Vagina (tissue), 2 donors: ENCODE measurements around the gene MELTF. TPM values are rescaled to one million over a fixed set of nuclear protein-coding genes. Genes with fewer than 3 reads are reported as not detected.

Source experiments
- DNase-seq, 2 donors: peaks; one replicate each; pipeline ENCODE4 v3.0.0-alpha.2; 2017; ENCODE audit errors: extremely low spot score in 2 of 2
- H3K27ac ChIP-seq: fragments of 200-600 bp; sonication (generic); one replicate; pipeline ENCODE4 v1.5.1; 2019
- H3K27me3 ChIP-seq: fragments of 200-600 bp; sonication (generic); one replicate; pipeline ENCODE4 v1.5.1; 2019
- H3K36me3 ChIP-seq, 2 donors: fragments of 200-600 bp; sonication (generic); one replicate each; pipeline ENCODE4 v1.5.1; 2017 to 2019
- H3K4me1 ChIP-seq: fragments of 200-600 bp; sonication (generic); one replicate; pipeline ENCODE4 v1.5.1; 2019
- H3K4me3 ChIP-seq, 2 donors: fragments of 200-600 bp; sonication (generic); 1 replicate in 1 of 2; 2 replicates in 1 of 2; pipeline ENCODE4 v1.5.1; 2016 to 2019
- H3K9me3 ChIP-seq: fragments of 200-600 bp; sonication (generic); one replicate; pipeline ENCODE4 v1.5.1; 2019
- POLR2A ChIP-seq, 2 donors: fragments of 450-650 bp; IDR thresholded peaks; one replicate each; pipeline ENCODE4 v1.6.1; 2017; ENCODE audit warnings: antibody characterized with exemption in 2 of 2, mild to moderate bottlenecking in 2 of 2, moderate library complexity in 2 of 2
- POLR2AphosphoS5 ChIP-seq, 2 donors: sonication (generic); formaldehyde crosslinking; IDR thresholded peaks; one replicate each; pipeline ENCODE4 v1.9.0; 2017; ENCODE audit warnings: antibody characterized with exemption in 2 of 2, mild to moderate bottlenecking in 2 of 2, low read depth in 1 of 2; ENCODE audit not compliant: insufficient read depth in 1 of 2
- intact Hi-C: fragments of 100-400 bp; cut with DNase I; formaldehyde crosslinking; loops from one replicate; pipeline ENCODE4 v1.15.1; 2023
- total RNA-seq: library from RNA; depleted of rRNA; stranded (reverse); fragments of >200 nt; gene quantifications from one replicate; pipeline ENCODE4 v1.2.3, GENCODE V29; 2016
- TF ChIP-seq, protein P1 (sequence below), 3 experiments: fragments of 450-650 bp in 2 of 3; fragments of 200-600 bp in 1 of 3; sonication (generic) in 1 of 3; IDR thresholded peaks; one replicate each; pipeline ENCODE4 v1.5.1; 2017 to 2019; ENCODE audit warnings: antibody characterized with exemption in 3 of 3, mild to moderate bottlenecking in 2 of 3, moderate library complexity in 2 of 3

The MELTF gene
- total RNA-seq, 1 donor from 2014 or later: 23.6 TPM

DNA sequence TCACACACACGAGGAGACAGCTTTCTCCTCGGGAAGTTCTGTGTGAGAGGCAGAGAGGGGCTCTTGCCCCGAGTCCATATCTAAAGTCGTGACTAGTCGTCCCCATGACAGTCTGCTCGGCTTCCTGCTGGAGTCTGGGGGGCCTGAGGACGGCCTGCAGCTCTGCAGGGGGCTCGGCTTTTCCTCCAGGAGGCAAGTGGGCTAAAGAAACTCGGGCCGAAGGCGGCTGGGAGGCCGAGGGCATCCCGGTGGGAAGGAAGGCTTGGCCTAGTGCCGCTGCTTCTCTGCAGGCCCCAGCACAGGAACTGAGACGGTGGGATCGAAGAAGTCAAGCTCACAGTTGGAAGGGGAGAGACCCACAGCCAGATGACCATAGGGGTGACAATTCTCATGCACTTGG is 35.6 kb downstream of the MELTF start:
- no peak overlapping the region for H3K27ac ChIP-seq
- no peaks in the 10 kb centered on the region for H3K36me3 ChIP-seq
- no peaks in the 10 kb centered on the region for H3K4me1 ChIP-seq
- no peaks in the 10 kb centered on the region for H3K27me3 ChIP-seq
- no peak for DNase-seq
- intact Hi-C loops: no loop called here
- TF ChIP-seq POLR2AphosphoS5 (IDR thresholded peaks at IDR 0.05; ENCODE audit: insufficient read depth in 1 of 2, low read depth in 1 of 2) (no peak), POLR2A (IDR thresholded peaks at IDR 0.05) (no peak)
- TF ChIP-seq, protein P1, sequence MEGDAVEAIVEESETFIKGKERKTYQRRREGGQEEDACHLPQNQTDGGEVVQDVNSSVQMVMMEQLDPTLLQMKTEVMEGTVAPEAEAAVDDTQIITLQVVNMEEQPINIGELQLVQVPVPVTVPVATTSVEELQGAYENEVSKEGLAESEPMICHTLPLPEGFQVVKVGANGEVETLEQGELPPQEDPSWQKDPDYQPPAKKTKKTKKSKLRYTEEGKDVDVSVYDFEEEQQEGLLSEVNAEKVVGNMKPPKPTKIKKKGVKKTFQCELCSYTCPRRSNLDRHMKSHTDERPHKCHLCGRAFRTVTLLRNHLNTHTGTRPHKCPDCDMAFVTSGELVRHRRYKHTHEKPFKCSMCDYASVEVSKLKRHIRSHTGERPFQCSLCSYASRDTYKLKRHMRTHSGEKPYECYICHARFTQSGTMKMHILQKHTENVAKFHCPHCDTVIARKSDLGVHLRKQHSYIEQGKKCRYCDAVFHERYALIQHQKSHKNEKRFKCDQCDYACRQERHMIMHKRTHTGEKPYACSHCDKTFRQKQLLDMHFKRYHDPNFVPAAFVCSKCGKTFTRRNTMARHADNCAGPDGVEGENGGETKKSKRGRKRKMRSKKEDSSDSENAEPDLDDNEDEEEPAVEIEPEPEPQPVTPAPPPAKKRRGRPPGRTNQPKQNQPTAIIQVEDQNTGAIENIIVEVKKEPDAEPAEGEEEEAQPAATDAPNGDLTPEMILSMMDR (IDR thresholded peaks at IDR 0.05): no peak
- no peaks in the 10 kb centered on the region for H3K9me3 ChIP-seq
- no peak overlapping the region for H3K4me3 ChIP-seq

DNA sequence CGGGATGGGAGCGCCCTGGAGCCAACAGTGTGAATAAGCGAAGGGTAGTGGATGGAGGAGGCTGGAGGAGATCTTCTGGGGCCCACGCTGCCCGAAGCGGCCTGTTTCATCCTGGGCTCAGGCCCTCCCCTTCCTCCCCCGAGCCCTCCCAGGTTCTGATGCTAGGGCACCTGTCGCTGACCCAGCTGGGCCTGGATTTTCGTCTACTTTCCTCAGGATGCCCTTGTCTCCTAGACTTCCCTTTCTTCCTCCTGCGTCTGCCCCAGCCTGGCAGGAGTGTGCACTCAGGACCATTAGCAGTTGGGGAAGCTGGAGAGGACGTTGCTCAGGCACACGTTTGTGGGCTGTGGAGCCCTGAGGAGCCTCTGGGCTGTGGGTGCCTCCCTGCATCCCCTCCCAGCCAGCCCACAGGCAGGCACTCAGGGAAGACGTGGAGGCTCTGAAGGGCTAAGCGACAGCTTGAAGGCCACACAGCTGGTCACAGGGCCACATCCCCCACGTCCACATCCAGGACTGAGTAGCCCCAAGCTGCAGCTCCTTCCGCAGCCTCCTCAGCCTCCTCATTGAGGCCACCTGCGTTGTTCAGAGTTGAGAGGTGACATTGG is 37.1 kb downstream of the MELTF start:
- Histone ChIP-seq H3K4me1 (no peaks in the 10 kb centered on the region), H3K27me3 (no peaks in the 10 kb centered on the region), H3K36me3 (no peaks in the 10 kb centered on the region), H3K27ac (no peak overlapping the region), H3K9me3 (no peaks in the 10 kb centered on the region), H3K4me3 (no peak overlapping the region)
- intact Hi-C loops: no loop called here
- DNase-seq: no peak
- TF ChIP-seq POLR2AphosphoS5 (IDR thresholded peaks at IDR 0.05; ENCODE audit: insufficient read depth in 1 of 2, low read depth in 1 of 2) (no peak), POLR2A (IDR thresholded peaks at IDR 0.05) (no peak)
- TF ChIP-seq, protein P1 (IDR thresholded peaks at IDR 0.05): no peak

DNA sequence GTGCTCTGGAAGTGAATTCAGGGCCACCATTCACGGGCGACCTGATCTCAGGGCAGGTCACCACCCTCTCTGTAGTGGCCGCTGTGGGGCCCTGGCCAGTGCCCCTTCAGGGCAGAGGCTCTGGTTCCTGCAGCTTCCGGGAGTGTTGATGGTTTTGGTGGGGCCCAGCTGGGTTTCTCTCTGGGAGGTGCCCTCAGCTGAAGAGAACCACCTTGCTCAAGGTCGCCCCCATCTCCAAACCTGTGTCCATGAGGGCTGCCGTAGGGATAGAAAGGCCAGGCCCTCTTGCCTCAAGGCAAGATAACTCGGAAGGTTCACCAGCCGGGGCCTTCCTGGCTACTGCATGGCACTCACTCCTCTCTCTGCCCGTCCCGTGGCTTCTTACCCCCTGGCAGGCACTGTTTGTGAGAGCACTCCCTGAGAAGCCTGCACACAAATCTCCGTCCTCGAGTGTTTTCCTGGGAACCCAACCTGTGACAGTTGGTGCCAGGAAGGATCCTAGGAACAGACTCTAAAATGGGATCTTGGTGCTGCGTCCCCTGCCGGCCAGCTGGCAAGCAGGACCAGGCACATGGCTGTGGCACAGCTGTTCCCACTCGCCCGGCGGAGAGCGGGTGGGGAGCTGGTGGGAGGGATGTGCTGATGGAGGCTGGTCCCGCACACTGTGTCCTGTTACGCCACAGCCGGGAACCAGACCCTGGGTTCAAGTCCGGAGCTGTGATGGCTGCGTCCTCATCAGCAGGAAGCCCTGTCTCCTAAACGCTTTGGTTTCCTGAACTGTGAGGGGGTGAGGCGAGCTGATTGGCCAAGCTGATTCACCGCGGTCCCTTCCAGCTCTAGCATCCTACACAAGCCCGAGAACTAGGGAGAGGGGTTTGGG is 37.8 kb downstream of the MELTF start:
- H3K27ac ChIP-seq: no peak overlapping the region
- no peaks in the 10 kb centered on the region for H3K36me3 ChIP-seq
- no peaks in the 10 kb centered on the region for H3K9me3 ChIP-seq
- H3K4me1 ChIP-seq: no peaks in the 10 kb centered on the region
- H3K27me3 ChIP-seq: no peaks in the 10 kb centered on the region
- no peak overlapping the region for H3K4me3 ChIP-seq
- intact Hi-C loops: no loop called here
- no peak for TF ChIP-seq POLR2A (IDR thresholded peaks at IDR 0.05)
- DNase-seq: no peak

DNA sequence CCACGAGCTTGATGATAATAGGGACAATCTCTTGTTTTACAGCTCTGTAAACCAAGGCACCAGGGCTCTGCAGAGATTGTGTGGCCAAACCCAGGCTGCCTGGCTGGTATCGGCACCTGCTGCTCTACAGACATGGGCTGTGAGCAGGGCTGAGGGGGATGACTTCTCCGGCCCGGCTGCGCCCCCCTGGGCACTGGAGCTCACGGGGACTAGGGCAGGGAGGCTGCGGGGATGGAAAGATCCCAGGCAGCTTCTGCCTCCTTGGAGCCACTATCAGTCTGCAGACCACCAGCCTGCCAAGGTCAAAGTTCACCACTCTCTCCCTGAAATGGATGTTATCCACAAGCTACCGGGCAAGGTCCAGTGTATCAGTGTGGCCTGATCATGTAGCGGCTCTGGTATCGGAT is 39.0 kb downstream of the MELTF start:
- Histone ChIP-seq H3K27me3 (no peaks in the 10 kb centered on the region), H3K4me3 (no peak overlapping the region), H3K4me1 (no peaks in the 10 kb centered on the region), H3K9me3 (no peaks in the 10 kb centered on the region), H3K27ac (no peak overlapping the region), H3K36me3 (no peaks in the 10 kb centered on the region)
- DNase-seq: no peak
- TF ChIP-seq, protein P1 (IDR thresholded peaks at IDR 0.05): no peak
- TF ChIP-seq POLR2AphosphoS5 (IDR thresholded peaks at IDR 0.05; ENCODE audit: insufficient read depth in 1 of 2, low read depth in 1 of 2): no peak
- intact Hi-C loops: no loop called here

DNA sequence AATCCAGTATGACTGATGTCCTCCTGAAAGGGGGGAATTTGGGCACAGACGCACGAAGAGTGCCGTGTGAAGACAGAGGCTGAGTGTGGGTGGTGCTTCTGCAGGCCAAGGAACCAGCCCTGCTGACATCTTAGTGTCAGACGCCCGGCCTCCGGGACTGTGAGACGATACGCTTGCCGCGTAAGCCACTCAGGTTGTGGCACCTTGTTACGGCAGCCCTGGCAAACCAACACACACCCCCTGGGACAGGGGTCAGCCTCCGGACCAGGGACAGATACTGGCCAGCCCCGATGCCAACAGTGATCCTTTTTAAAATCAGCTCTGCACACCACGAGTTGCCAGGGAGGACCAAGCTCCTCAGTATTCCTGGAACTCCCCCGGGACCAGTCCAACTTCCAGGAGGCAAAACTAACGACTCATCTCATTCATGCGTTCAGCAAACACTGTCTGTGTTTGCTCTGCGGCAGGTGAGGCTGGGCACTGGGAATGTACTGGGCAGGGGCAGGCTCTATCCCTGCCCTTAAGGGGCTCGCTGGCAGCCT is 39.8 kb downstream of the MELTF start:
- no peak overlapping the region for H3K27ac ChIP-seq

More for the DNA sequence above, 39.8 kb downstream of the MELTF start:
- H3K4me3 ChIP-seq: no peak overlapping the region
- H3K9me3 ChIP-seq: no peaks in the 10 kb centered on the region
- no peaks in the 10 kb centered on the region for H3K27me3 ChIP-seq
- no peaks in the 10 kb centered on the region for H3K36me3 ChIP-seq
- no peak for DNase-seq
- intact Hi-C loops: no loop called here
- no peaks in the 10 kb centered on the region for H3K4me1 ChIP-seq
- TF ChIP-seq POLR2A (IDR thresholded peaks at IDR 0.05) (no peak), POLR2AphosphoS5 (IDR thresholded peaks at IDR 0.05; ENCODE audit: insufficient read depth in 1 of 2, low read depth in 1 of 2) (no peak)
- TF ChIP-seq, protein P1 (IDR thresholded peaks at IDR 0.05): no peak
